ENCODE data around the gene NIPAL3. TPM values are rescaled to one million over a fixed set of nuclear protein-coding genes. Genes with fewer than 3 reads are reported as not detected.

Gene NIPAL3
- polyA plus RNA-seq, 1 donor from 2014 or later: 9.6 TPM

- no peaks in the 10 kb centered on the region for H3K36me3 ChIP-seq (ENCODE audit: insufficient read depth, low read length)
- TF ChIP-seq RAD21 (conservative IDR thresholded peaks at IDR 0.05): no peak
- no peak for TF ChIP-seq MXI1 (conservative IDR thresholded peaks at IDR 0.05; ENCODE audit: poor library complexity, severe bottlenecking)
- no peak for TF ChIP-seq SMC3 (conservative IDR thresholded peaks at IDR 0.05; ENCODE audit: poor library complexity)
- no peak for TF ChIP-seq EZH2 (IDR thresholded peaks at IDR 0.05; ENCODE audit: borderline replicate concordance, insufficient read depth, low read length, poor library complexity, severe bottlenecking)
Measured at GRCh38 chr1:24386931-24387330, 28.7 kb upstream of the NIPAL3 start.

GRCh38 chr1:24387636-24388175 is 27.9 kb upstream of the NIPAL3 start:
- TF ChIP-seq RAD21 (conservative IDR thresholded peaks at IDR 0.05) (no peak), REST (IDR thresholded peaks at IDR 0.05; ENCODE audit: borderline replicate concordance) (no peak), CTCF (IDR thresholded peaks at IDR 0.05; ENCODE audit: poor library complexity, severe bottlenecking) (no peak), EP300 (conservative IDR thresholded peaks at IDR 0.05; ENCODE audit: poor library complexity, severe bottlenecking) (no peak), EZH2 (IDR thresholded peaks at IDR 0.05; ENCODE audit: borderline replicate concordance, insufficient read depth, low read length, poor library complexity, severe bottlenecking) (no peak)
- no peak overlapping the region for H3K4me3 ChIP-seq (ENCODE audit: low read length)

More at GRCh38 chr1:24386931-24387330, 28.7 kb upstream of the NIPAL3 start:
- Histone ChIP-seq H3K9ac (ENCODE audit: low read length) (no peak overlapping the region), H3K4me2 (ENCODE audit: low read length) (no peak overlapping the region), H3K9me3 (ENCODE audit: low read length) (no peaks in the 10 kb centered on the region), H4K20me1 (ENCODE audit: insufficient read depth) (no peaks in the 10 kb centered on the region), H3K9me2 (ENCODE audit: insufficient read depth, low read length) (no peaks in the 10 kb centered on the region), H3K27ac (ENCODE audit: low read length) (no peak overlapping the region), H3F3A (ENCODE audit: insufficient read depth, low read length, poor library complexity, severe bottlenecking) (no peaks in the 10 kb centered on the region), H3K79me2 (replicated peaks; ENCODE audit: insufficient read depth, low read length) (no peaks in the 10 kb centered on the region), H3K27me3 (ENCODE audit: insufficient read depth, low read depth, low read length) (no peaks in the 10 kb centered on the region), H3K4me3 (ENCODE audit: low read length) (no peak overlapping the region), H2AFZ (ENCODE audit: low read depth, low read length) (no peak overlapping the region)

More at GRCh38 chr1:24387636-24388175, 27.9 kb upstream of the NIPAL3 start:
- H3K79me2 ChIP-seq (replicated peaks; ENCODE audit: insufficient read depth, low read length): no peaks in the 10 kb centered on the region
- no peaks in the 10 kb centered on the region for H3K9me3 ChIP-seq (ENCODE audit: low read length)
- H3K27me3 ChIP-seq (ENCODE audit: insufficient read depth, low read depth, low read length): no peaks in the 10 kb centered on the region
- H3K9me2 ChIP-seq (ENCODE audit: insufficient read depth, low read length): no peaks in the 10 kb centered on the region
- no peak overlapping the region for H2AFZ ChIP-seq (ENCODE audit: low read depth, low read length)
- H3K9ac ChIP-seq (ENCODE audit: low read length): no peak overlapping the region
- no peaks in the 10 kb centered on the region for H3K36me3 ChIP-seq (ENCODE audit: insufficient read depth, low read length)
- no peaks in the 10 kb centered on the region for H3F3A ChIP-seq (ENCODE audit: insufficient read depth, low read length, poor library complexity, severe bottlenecking)
- H3K27ac ChIP-seq (ENCODE audit: low read length): no peak overlapping the region
- no peaks in the 10 kb centered on the region for H4K20me1 ChIP-seq (ENCODE audit: insufficient read depth)
- H3K4me2 ChIP-seq (ENCODE audit: low read length): no peak overlapping the region
